ENCODE results near the gene PSG7.
"Not testable (repeated sequence)": the region's sequence is repeated elsewhere in the genome, so short reads cannot be mapped to it uniquely, and the experiment has no call there.

PSG7 gene

DNA sequence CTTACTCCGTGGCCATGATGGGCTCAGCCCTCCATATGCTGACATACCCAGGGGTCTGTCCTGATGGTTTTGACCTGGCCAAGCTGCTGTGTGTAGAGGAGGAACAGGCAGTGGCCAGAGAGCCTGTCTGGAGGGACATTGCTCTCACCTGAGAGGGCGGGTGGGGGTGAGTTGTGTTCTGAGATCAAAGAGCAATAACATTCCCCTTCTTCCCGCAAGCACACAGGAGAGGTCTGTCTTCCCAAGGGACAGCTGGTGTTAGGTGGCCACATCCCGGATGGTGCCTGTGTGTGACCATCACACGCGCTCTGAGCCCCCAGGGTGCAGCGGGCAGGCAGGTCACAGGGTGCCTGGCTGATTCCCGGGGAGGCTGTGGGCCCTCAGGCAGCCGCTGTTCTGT is 56.4 kb downstream of the PSG7 start:
- not testable (repeated sequence) for H3K4me3 ChIP-seq (ENCODE audit: low read length); H3K36me3 ChIP-seq (ENCODE audit: control insufficient read depth, low read depth, low read length); H3K9me3 ChIP-seq (ENCODE audit: control insufficient read depth, low read depth, low read length); H3K9ac ChIP-seq (ENCODE audit: low read length); H3K27ac ChIP-seq (ENCODE audit: low read length); H3K27me3 ChIP-seq (ENCODE audit: control insufficient read depth, insufficient read depth, low read length); H3K4me1 ChIP-seq (ENCODE audit: control insufficient read depth, low read depth, low read length)

DNA sequence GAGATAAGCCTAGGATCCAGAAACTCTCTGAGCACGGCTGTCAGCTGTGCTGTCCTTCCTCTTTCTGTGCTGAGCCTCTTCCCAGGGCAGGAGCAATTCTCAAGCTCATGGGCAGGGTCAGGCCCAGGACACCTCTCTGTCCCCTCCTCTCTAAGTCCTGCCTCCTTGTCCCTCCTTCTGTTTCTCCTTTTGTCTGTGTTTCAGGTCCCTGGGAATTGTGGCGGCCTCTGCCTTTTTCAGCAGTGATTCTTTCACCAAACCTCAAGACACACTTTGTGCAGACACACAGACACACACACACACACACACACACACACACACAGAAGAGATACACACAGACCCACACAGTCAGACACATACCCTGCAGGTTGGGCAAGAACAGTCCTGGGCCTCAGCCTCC is 57.4 kb downstream of the PSG7 start, which contains the start of gene PSG1:
TSS of gene PSG1 (minus strand) at position 101 of the 400 bp plus-strand sequence. CDS start 132 bp downstream, outside the sequence.
- no peaks in the 10 kb centered on the region for H3K36me3 ChIP-seq (ENCODE audit: control insufficient read depth, low read depth, low read length)
- H3K4me1 ChIP-seq (ENCODE audit: control insufficient read depth, low read depth, low read length): no peaks in the 10 kb centered on the region
- no peak within 1 kb of the TSS for H3K9ac ChIP-seq (ENCODE audit: low read length)
- no peak within 1 kb of the TSS for H3K27ac ChIP-seq (ENCODE audit: low read length)
- no peaks in the 10 kb centered on the region for H3K9me3 ChIP-seq (ENCODE audit: control insufficient read depth, low read depth, low read length)
- no peaks in the 10 kb centered on the region for H3K27me3 ChIP-seq (ENCODE audit: control insufficient read depth, insufficient read depth, low read length)
- H3K4me3 ChIP-seq (ENCODE audit: low read length): no peak within 1 kb of the TSS

DNA sequence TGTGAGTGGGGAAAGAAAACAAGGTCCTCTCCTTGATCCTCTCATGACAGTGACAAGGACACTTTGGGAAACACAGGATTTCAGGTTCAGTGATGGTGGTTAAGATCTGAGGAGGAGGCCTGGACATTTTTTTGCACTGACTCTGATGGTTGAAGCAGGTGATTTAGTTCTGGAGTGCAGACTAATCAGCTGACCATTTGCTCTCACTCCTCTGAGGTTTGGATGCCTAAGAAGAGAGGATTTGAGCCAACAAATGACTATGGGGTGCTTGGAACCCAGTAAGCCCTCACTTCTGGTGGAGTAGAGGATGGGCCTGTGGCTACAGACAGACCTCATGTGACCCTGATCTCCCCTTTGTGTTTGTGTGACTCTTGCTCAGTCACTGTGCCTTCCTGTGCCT is 60.4 kb downstream of the PSG7 start:
- H3K4me3 ChIP-seq (ENCODE audit: low read length); H3K27ac ChIP-seq (ENCODE audit: low read length); H3K9ac ChIP-seq (ENCODE audit: low read length); H3K9me3 ChIP-seq (ENCODE audit: control insufficient read depth, low read depth, low read length); H3K36me3 ChIP-seq (ENCODE audit: control insufficient read depth, low read depth, low read length); H3K27me3 ChIP-seq (ENCODE audit: control insufficient read depth, insufficient read depth, low read length); H3K4me1 ChIP-seq (ENCODE audit: control insufficient read depth, low read depth, low read length): not testable (repeated sequence)

DNA sequence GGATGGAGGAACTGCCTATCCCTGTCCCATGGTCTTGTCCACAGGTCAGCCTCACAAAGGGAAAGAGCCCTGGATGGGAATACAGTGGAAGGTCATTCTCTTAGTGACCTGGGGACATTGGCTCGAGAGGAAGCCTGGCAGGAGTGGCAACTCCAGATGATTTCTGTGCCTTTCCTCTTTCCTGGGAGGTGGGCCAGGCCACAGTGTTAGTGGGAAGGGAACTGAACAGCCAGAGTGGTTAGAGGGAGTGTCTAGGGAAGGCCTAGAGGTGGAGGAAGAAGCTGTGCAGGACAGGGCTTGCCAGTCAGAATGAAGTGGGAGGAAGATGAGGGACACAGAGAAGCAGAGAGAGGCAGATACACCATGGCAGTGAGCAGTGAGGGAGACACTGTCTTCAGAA is 61.1 kb downstream of the PSG7 start:
- not testable (repeated sequence) for H3K4me1 ChIP-seq (ENCODE audit: control insufficient read depth, low read depth, low read length); H3K27me3 ChIP-seq (ENCODE audit: control insufficient read depth, insufficient read depth, low read length); H3K27ac ChIP-seq (ENCODE audit: low read length); H3K9me3 ChIP-seq (ENCODE audit: control insufficient read depth, low read depth, low read length); H3K9ac ChIP-seq (ENCODE audit: low read length); H3K4me3 ChIP-seq (ENCODE audit: low read length); H3K36me3 ChIP-seq (ENCODE audit: control insufficient read depth, low read depth, low read length)

DNA sequence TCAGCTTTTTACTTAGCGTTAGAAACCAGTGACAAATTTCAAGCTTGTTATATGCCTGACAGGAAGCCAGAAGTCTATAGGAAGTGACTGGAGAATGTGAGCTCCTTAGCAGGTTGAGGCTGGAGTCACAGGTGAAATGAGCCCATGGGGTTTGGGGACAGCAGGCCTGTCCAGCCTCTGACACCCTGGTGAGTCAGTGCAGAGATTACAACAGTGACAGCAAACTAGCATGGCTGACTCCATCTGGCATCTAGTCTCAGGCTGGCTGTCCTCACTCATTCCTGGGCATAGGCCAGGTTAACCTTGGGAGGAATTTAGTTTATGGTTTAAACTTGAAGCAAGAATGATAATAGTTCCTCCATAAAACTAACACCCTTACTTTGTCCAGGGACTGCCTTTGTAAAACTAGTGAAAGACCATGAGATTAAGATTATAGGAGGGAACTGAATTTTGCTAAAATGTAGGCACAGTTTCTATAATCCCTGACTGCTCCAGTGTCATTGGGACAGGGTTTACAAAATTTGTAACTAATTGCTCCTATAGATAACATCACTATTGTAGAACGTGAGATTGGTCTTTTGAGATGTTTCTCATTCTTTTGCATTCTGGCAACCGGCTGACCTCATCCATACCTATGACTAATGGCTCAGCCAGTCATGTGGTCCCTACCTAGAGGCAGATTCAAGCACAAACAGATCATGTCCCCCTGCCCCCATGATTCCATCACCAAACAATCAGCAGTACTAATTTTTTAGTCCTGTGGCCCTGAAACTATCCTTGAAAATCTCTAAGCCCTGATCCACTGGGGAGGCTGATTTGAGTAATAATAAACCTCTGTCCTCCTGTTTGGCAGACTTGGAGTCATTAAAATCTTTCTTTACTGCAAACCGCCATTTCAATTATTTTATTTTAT is 61.9 kb downstream of the PSG7 start:
- H3K4me1 ChIP-seq (ENCODE audit: control insufficient read depth, low read depth, low read length); H3K27ac ChIP-seq (ENCODE audit: low read length); H3K27me3 ChIP-seq (ENCODE audit: control insufficient read depth, insufficient read depth, low read length); H3K9ac ChIP-seq (ENCODE audit: low read length); H3K9me3 ChIP-seq (ENCODE audit: control insufficient read depth, low read depth, low read length); H3K36me3 ChIP-seq (ENCODE audit: control insufficient read depth, low read depth, low read length); H3K4me3 ChIP-seq (ENCODE audit: low read length): not testable (repeated sequence)

DNA sequence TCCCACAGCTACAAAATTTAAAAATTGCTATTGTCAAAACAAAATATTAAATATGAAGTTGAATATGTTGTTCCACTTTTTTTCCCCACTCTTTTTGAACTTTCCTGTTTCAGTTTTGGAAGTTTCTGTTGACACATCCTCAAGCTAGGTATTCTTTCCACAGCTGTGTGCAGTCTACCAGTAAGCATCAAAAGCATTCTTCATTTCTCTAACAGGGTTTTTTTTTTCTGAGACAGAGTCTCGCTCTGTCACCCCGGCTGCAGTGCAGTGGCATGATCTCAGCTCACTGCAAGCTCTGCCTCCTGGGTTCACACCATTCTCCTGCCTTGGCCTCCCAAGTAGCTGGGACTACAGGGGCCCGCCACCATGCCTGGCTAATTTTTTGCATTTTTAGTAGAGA is 62.9 kb downstream of the PSG7 start:
- not testable (repeated sequence) for H3K4me3 ChIP-seq (ENCODE audit: low read length); H3K27me3 ChIP-seq (ENCODE audit: control insufficient read depth, insufficient read depth, low read length); H3K4me1 ChIP-seq (ENCODE audit: control insufficient read depth, low read depth, low read length); H3K36me3 ChIP-seq (ENCODE audit: control insufficient read depth, low read depth, low read length); H3K9ac ChIP-seq (ENCODE audit: low read length); H3K27ac ChIP-seq (ENCODE audit: low read length); H3K9me3 ChIP-seq (ENCODE audit: control insufficient read depth, low read depth, low read length)
